K562 (cell line): Measurements from ENCODE around the gene C1orf116. TPM values are rescaled to one million over a fixed set of nuclear protein-coding genes. Genes with fewer than 3 reads are reported as not detected.

Source experiments
- ATF2 ChIP-seq: sonication (generic); formaldehyde crosslinking; IDR thresholded peaks from 2 replicates; pipeline ENCODE4 v1.8.1; 2022; ENCODE audit warnings: missing genetic modification reagents
- BMI1 ChIP-seq: fragments of 150-350 bp; IDR thresholded peaks from 2 replicates; pipeline ENCODE4 v1.6.1; 2014; ENCODE audit warnings: low read length
- CC2D1A ChIP-seq: fragments of 450-650 bp; IDR thresholded peaks from 2 replicates; pipeline ENCODE4 v1.6.1; 2017; ENCODE audit warnings: mild to moderate bottlenecking
- E2F5 ChIP-seq: sonication (generic); formaldehyde crosslinking; IDR thresholded peaks from 2 replicates; pipeline ENCODE4 v1.8.0; 2022; ENCODE audit warnings: mild to moderate bottlenecking, missing genetic modification reagents
- HES1 ChIP-seq: fragments of 450-650 bp; IDR thresholded peaks from 2 replicates; pipeline ENCODE4 v1.6.1; 2016; ENCODE audit warnings: low read depth, mild to moderate bottlenecking, moderate library complexity
- HEY1 ChIP-seq: fragments of 250-450 bp; sonication (Bioruptor Pico); IDR thresholded peaks from 2 replicates; pipeline ENCODE4 v1.5.0; 2020; ENCODE audit warnings: mild to moderate bottlenecking, moderate library complexity, borderline replicate concordance
- HMGN3 ChIP-seq: IDR thresholded peaks from 2 replicates; pipeline ENCODE4 v1.6.1; 2011; ENCODE audit warnings: borderline replicate concordance, low read depth, mild to moderate bottlenecking, mixed read lengths, low read length; ENCODE audit not compliant: insufficient read length; ENCODE audit errors: extremely low read depth
- MBD1 ChIP-seq: fragments of 250-450 bp; sonication (Bioruptor Pico); IDR thresholded peaks from 2 replicates; pipeline ENCODE4 v1.8.0; 2022; ENCODE audit warnings: inconsistent platforms
- RBM39 ChIP-seq: fragments of 200-400 bp; formaldehyde crosslinking; optimal IDR thresholded peaks from 2 replicates; pipeline ENCODE3; 2018; ENCODE audit warnings: low read depth, low read length
- RHOXF2B ChIP-seq: fragments of 250-450 bp; sonication (Bioruptor Pico); conservative IDR thresholded peaks from 2 replicates; pipeline ENCODE4 v1.5.1; 2021
- SMAD1 ChIP-seq: fragments of 150-350 bp; IDR thresholded peaks from 2 replicates; pipeline ENCODE4 v1.6.1; 2014; ENCODE audit warnings: low read length, low read depth; ENCODE audit not compliant: partially characterized antibody
- SNIP1 ChIP-seq: fragments of 450-650 bp; IDR thresholded peaks from 2 replicates; pipeline ENCODE4 v1.7.1; 2017; ENCODE audit warnings: low read depth, mild to moderate bottlenecking
- SRSF7 ChIP-seq: fragments of 200-400 bp; formaldehyde crosslinking; optimal IDR thresholded peaks from 2 replicates; pipeline ENCODE3; 2017; ENCODE audit warnings: mild to moderate bottlenecking, low read depth, low read length
- ZBTB11 ChIP-seq, 3 experiments: fragments of 200-800 bp in 1 of 3; fragments of 250-450 bp in 1 of 3; fragments of 450-650 bp in 1 of 3; sonication (Bioruptor Pico) in 1 of 3; sonication (Bioruptor generic) in 1 of 3; formaldehyde crosslinking in 1 of 3; IDR thresholded peaks; 2 replicates each; pipeline versions ENCODE4 v1.6.1 to v1.8.0; 2016 to 2022; ENCODE audit warnings: mild to moderate bottlenecking in 2 of 3, missing genetic modification characterization in 2 of 3, missing compliant biosample characterization in 1 of 3, moderate library complexity in 1 of 3
- ZNF224 ChIP-seq: sonication (generic); formaldehyde crosslinking; IDR thresholded peaks from 2 replicates; pipeline ENCODE4 v1.8.0; 2022; ENCODE audit warnings: mild to moderate bottlenecking, missing genetic modification reagents
- ZNF395 ChIP-seq: fragments of 200-800 bp; sonication (Bioruptor generic); IDR thresholded peaks from 2 replicates; pipeline ENCODE4 v1.6.1; 2017; ENCODE audit warnings: missing genetic modification characterization, missing compliant biosample characterization
- ZNF408 ChIP-seq: fragments of 250-450 bp; sonication (Bioruptor Pico); IDR thresholded peaks from 2 replicates; pipeline ENCODE4 v1.4.0; 2020; ENCODE audit warnings: low read depth, mild to moderate bottlenecking, moderate library complexity
- ZNF445 ChIP-seq: fragments of 250-450 bp; sonication (Bioruptor Pico); IDR thresholded peaks from 2 replicates; pipeline ENCODE4 v1.4.0; 2020; ENCODE audit warnings: low read depth, mild to moderate bottlenecking, moderate library complexity
- ZNF586 ChIP-seq: fragments of 450-650 bp; formaldehyde crosslinking; conservative IDR thresholded peaks from 2 replicates; pipeline ENCODE4 v1.4.0; 2020; ENCODE audit warnings: mild to moderate bottlenecking, moderate library complexity
- ZNF780A ChIP-seq: fragments of 250-450 bp; sonication (Bioruptor Pico); IDR thresholded peaks from 2 replicates; pipeline ENCODE4 v1.5.0; 2021; ENCODE audit warnings: mild to moderate bottlenecking
- polyA plus RNA-seq, 8 experiments: library from polyadenylated mRNA; depleted of rRNA in 4 of 8; stranded (reverse) in 5 of 8; unstranded in 3 of 8; fragments of >200 nt; fragmentation: Nextera tagmentation in 2 of 8; fragmentation: Illumina TruSeq in 1 of 8; extraction: Ambion mirVana in 2 of 8; extraction: Trizol in 1 of 8; gene quantifications; 2 replicates each; pipeline versions ENCODE4 v1.2.1 to v1.2.3, GENCODE V29; 2011 to 2014; ENCODE audit warnings: inconsistent platforms in 1 of 8, missing spikeins in 1 of 8
- total RNA-seq, 7 experiments: library from RNA; depleted of rRNA in 6 of 7; stranded (reverse); fragments of >200 nt in 6 of 7; fragmentation: Illumina TruSeq in 2 of 7; extraction: Trizol in 2 of 7; gene quantifications; 2 replicates each; pipeline versions ENCODE4 v1.2.1 to v1.2.3, GENCODE V29; 2011 to 2021; ENCODE audit warnings: low replicate concordance in 1 of 7

Gene C1orf116
- total and polyA plus RNA-seq, 9 of the 15 experiments (the other 6 are each of a cell fraction or from before 2014, with no cell fraction given) = 0.62 to 3.0 (median 0.95) TPM

- TF ChIP-seq ZNF224 (no peak), E2F5 (CRISPR knock-in tag) (no peak), BMI1 (no peak), ZNF408 (CRISPR knock-in tag) (no peak), ZBTB11 (CRISPR knock-in tag; IDR thresholded peaks at IDR 0.05) (no peak), HMGN3 (no peak), HEY1 (CRISPR knock-in tag) (no peak), RHOXF2B (no peak), ZNF395 (CRISPR knock-in tag) (no peak), SRSF7 (no peak), ZNF445 (CRISPR knock-in tag) (no peak), RBM39 (no peak), HES1 (no peak), CC2D1A (no peak), ZNF586 (CRISPR knock-in tag) (no peak), MBD1 (CRISPR knock-in tag) (no peak), ATF2 (CRISPR knock-in tag) (no peak), SNIP1 (no peak), ZNF780A (CRISPR knock-in tag) (no peak), SMAD1 (no peak)
Observed at GRCh38 chr1:207034208-207034607, 1.7 kb upstream of the C1orf116 start (continued).
